ENCODE results near the gene RAPGEF6.

The RAPGEF6 gene

DNA sequence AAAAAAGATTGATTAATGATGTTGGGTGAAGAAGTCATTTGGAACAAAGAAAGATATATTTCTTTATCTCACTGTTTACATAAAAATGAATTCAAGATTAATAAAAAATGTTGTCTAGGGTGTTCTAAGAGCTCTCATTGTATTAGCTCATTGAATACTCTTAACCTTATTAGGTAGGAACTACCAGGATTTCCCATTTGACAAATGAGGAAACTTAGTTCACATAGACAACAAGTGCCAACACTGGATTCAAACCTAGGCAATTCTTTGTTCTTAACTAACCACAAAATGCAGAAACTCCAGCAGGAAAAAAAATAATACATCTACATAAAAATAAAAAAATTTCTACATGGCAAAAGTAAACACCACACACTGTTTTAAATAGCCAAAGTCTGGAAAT, 175.8 kb downstream of the RAPGEF6 start:
- Histone ChIP-seq H3K36me3 (ENCODE audit: control insufficient read depth, insufficient read depth, low read length) (peaks cover 7% of the 10 kb centered on the region), H3K4me3 (ENCODE audit: insufficient read depth, low read depth, low read length) (no peak overlapping the region), H3K9me3 (ENCODE audit: control insufficient read depth, low read length) (no peaks in the 10 kb centered on the region), H3K4me1 (ENCODE audit: control insufficient read depth, insufficient read depth, low read length) (no peaks in the 10 kb centered on the region), H3K27ac (ENCODE audit: insufficient read depth, low read depth, low read length, poor library complexity, severe bottlenecking) (no peak overlapping the region), H3K27me3 (ENCODE audit: control insufficient read depth, insufficient read depth, low read length, poor library complexity, severe bottlenecking) (no peaks in the 10 kb centered on the region)

DNA sequence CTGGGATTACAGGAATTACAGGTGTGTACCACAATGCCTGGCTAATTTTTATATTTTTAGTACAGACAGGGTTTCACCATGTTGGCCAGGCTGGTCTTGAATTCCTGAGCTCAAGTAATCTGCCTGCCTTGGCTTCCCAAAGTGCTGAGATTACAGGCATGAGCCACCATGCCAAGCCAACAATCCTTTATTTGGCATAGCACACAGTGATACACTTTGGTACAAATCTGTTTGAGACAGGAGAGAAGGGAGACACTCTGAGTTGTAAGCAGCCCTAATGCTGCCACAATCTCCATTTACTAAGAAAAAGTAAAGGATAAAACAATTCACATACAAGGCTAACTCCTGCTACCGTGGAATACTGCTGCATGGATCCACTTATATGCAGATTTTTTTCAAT, 177.8 kb downstream of the RAPGEF6 start:
- no peak overlapping the region for H3K4me3 ChIP-seq (ENCODE audit: insufficient read depth, low read depth, low read length)
- no peaks in the 10 kb centered on the region for H3K4me1 ChIP-seq (ENCODE audit: control insufficient read depth, insufficient read depth, low read length)
- H3K27me3 ChIP-seq (ENCODE audit: control insufficient read depth, insufficient read depth, low read length, poor library complexity, severe bottlenecking) = no peaks in the 10 kb centered on the region
- 97 to 98% methylated on average over 1 of the region's 1 CpG for WGBS, 2 experiments
- no peaks in the 10 kb centered on the region for H3K9me3 ChIP-seq (ENCODE audit: control insufficient read depth, low read length)
- H3K36me3 ChIP-seq (ENCODE audit: control insufficient read depth, insufficient read depth, low read length) = peaks cover 7% of the 10 kb centered on the region
- H3K27ac ChIP-seq (ENCODE audit: insufficient read depth, low read depth, low read length, poor library complexity, severe bottlenecking) = no peak overlapping the region

DNA sequence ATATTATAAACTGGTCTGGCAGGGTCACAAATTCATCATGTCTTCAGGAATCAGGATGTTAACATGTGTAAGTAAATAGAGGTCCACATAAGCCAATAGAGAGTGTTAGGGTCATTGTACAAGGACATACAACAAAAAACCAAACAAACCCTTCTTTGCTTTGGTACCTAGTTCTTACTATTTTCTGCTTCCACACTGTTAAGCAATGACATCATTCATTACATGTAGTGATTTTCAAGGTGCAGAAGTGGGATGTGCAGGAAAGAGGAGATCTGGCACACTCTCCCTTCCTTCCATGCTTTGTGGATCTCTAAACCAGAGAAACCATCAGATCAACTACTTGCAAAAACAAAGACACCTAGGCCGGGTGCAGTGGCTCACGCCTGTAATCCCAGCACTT, 184.1 kb downstream of the RAPGEF6 start:
- Histone ChIP-seq H3K4me3 (ENCODE audit: insufficient read depth, low read depth, low read length) (no peak overlapping the region), H3K27me3 (ENCODE audit: control insufficient read depth, insufficient read depth, low read length, poor library complexity, severe bottlenecking) (no peaks in the 10 kb centered on the region), H3K4me1 (ENCODE audit: control insufficient read depth, insufficient read depth, low read length) (no peaks in the 10 kb centered on the region), H3K36me3 (ENCODE audit: control insufficient read depth, insufficient read depth, low read length) (peaks cover 7% of the 10 kb centered on the region), H3K27ac (ENCODE audit: insufficient read depth, low read depth, low read length, poor library complexity, severe bottlenecking) (no peak overlapping the region), H3K9me3 (ENCODE audit: control insufficient read depth, low read length) (no peaks in the 10 kb centered on the region)
- WGBS, 2 experiments = 90% methylated on average over 2 of the region's 2 CpGs

DNA sequence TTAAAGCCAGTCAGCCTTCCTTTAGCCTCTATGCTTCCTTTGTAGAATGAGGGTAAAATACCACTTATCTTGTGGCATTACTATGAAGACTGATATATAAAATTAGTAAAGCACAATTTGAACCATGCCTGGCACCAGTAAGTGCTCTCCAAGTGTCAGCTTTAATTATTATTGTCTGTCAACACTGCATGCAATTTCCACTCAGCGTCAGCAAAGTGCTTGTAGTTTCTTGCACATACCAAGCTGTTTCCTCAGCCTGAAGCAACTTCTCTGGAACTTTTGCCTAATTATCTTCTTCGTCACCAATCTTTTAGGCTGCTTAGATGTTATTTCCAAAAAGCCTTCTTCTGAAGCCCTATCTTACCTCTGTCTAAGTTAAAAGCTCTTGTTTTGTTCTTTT, 193.8 kb downstream of the RAPGEF6 start:
- Histone ChIP-seq H3K4me3 (ENCODE audit: insufficient read depth, low read depth, low read length) (no peak overlapping the region), H3K9me3 (ENCODE audit: control insufficient read depth, low read length) (no peaks in the 10 kb centered on the region), H3K4me1 (ENCODE audit: control insufficient read depth, insufficient read depth, low read length) (no peaks in the 10 kb centered on the region), H3K36me3 (ENCODE audit: control insufficient read depth, insufficient read depth, low read length) (peaks cover 3% of the 10 kb centered on the region), H3K27ac (ENCODE audit: insufficient read depth, low read depth, low read length, poor library complexity, severe bottlenecking) (no peak overlapping the region), H3K27me3 (ENCODE audit: control insufficient read depth, insufficient read depth, low read length, poor library complexity, severe bottlenecking) (no peaks in the 10 kb centered on the region)
- 93 to 94% methylated on average over 2 of the region's 2 CpGs for WGBS, 2 experiments

DNA sequence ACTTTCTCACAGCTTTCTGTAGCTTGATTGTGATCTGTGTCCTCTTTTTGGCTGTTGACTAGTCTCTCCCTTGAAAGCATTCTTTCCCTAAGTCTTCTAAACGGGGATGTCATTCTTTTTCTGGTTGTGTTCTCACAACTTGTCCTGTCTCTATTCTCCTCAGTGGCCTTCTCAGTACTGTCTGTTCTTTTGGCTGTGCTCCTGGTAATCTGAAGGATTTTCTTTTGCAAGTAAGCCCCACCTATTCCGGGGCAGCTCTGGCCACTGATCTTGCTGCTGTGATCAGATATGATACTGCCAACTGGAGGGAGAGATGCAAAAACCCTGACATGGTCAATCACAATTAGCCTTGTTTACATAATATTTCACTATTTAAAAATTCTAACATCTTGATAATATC, 198.9 kb downstream of the RAPGEF6 start:
- Histone ChIP-seq H3K4me3 (ENCODE audit: insufficient read depth, low read depth, low read length) (no peak overlapping the region), H3K27me3 (ENCODE audit: control insufficient read depth, insufficient read depth, low read length, poor library complexity, severe bottlenecking) (no peaks in the 10 kb centered on the region), H3K4me1 (ENCODE audit: control insufficient read depth, insufficient read depth, low read length) (no peaks in the 10 kb centered on the region), H3K9me3 (ENCODE audit: control insufficient read depth, low read length) (no peaks in the 10 kb centered on the region), H3K27ac (ENCODE audit: insufficient read depth, low read depth, low read length, poor library complexity, severe bottlenecking) (no peak overlapping the region), H3K36me3 (ENCODE audit: control insufficient read depth, insufficient read depth, low read length) (peaks cover 10% of the 10 kb centered on the region)
- 87 to 94% methylated on average over 2 of the region's 2 CpGs for WGBS, 2 experiments

DNA sequence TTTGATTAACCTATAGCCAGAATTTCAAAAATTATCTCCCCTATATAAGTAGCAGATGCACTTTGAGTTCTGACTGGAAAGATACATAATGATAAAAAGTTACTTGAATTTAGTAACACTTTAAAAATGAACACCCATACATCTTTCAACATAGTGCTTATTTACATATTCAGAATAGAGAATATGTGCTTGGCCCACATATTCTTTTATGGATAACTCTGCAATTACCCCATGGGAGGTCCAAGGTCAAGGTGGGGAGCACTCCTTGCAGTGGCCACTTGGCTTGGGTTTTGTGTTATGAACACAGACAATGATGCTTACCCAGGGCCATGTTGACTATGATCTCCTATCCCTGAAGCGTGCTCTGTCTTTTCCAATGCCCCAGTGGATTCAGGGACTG, 201.9 kb downstream of the RAPGEF6 start:
- H3K4me3 ChIP-seq (ENCODE audit: insufficient read depth, low read depth, low read length) = no peak overlapping the region
- H3K9me3 ChIP-seq (ENCODE audit: control insufficient read depth, low read length) = no peaks in the 10 kb centered on the region
- WGBS, 2 experiments = 94 to 100% methylated on average over 1 of the region's 1 CpG
- no peak overlapping the region for H3K27ac ChIP-seq (ENCODE audit: insufficient read depth, low read depth, low read length, poor library complexity, severe bottlenecking)
- H3K36me3 ChIP-seq (ENCODE audit: control insufficient read depth, insufficient read depth, low read length) = peaks cover 13% of the 10 kb centered on the region
- no peaks in the 10 kb centered on the region for H3K27me3 ChIP-seq (ENCODE audit: control insufficient read depth, insufficient read depth, low read length, poor library complexity, severe bottlenecking)
- H3K4me1 ChIP-seq (ENCODE audit: control insufficient read depth, insufficient read depth, low read length) = no peaks in the 10 kb centered on the region

DNA sequence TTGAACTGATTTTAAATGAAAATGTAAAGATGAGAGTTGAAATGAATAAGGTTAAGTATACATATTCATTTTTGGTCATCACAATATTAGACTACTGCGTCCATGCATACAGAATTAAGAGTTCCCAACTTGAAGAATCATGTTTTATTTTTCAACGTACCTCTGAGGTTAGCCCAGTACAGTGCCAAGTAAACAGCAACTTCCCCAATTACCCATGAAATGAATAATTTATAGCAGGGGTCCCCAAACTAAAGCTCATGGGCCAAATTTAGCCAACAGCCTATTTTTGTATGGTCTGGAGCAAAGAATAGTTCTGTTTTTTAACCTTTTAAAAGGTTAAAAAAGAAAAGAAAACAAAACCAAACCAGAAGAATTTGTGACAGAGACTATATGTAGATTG, 203.2 kb downstream of the RAPGEF6 start:
- H3K4me1 ChIP-seq (ENCODE audit: control insufficient read depth, insufficient read depth, low read length) = no peaks in the 10 kb centered on the region
- no peak overlapping the region for H3K4me3 ChIP-seq (ENCODE audit: insufficient read depth, low read depth, low read length)
- H3K36me3 ChIP-seq (ENCODE audit: control insufficient read depth, insufficient read depth, low read length) = peaks cover 10% of the 10 kb centered on the region
- H3K27ac ChIP-seq (ENCODE audit: insufficient read depth, low read depth, low read length, poor library complexity, severe bottlenecking) = no peak overlapping the region
- WGBS, 2 experiments = 98 to 100% methylated on average over 2 of the region's 2 CpGs
- H3K27me3 ChIP-seq (ENCODE audit: control insufficient read depth, insufficient read depth, low read length, poor library complexity, severe bottlenecking) = no peaks in the 10 kb centered on the region
- H3K9me3 ChIP-seq (ENCODE audit: control insufficient read depth, low read length) = no peaks in the 10 kb centered on the region

DNA sequence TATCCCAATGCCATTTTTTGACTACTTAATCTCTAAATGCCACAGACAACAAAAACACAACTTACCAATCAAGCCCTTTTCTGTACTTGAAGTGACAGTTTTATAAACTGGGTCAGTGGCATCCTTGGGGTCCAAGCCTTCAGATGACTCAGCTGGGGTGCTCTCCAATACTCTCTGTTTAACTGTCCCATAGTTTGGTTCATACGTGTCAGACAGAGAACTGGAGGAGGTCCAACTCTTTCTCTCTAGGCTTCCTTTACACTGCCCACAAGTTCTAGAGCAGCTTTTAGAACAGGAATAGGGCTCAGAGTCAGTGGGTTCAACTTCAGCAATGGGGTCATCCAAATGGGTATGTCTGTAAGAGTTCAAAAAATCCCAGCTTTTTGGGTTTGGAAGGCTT, 204.2 kb downstream of the RAPGEF6 start:
- no peaks in the 10 kb centered on the region for H3K4me1 ChIP-seq (ENCODE audit: control insufficient read depth, insufficient read depth, low read length)
- 97 to 100% methylated on average over 1 of the region's 1 CpG for WGBS, 2 experiments
- no peaks in the 10 kb centered on the region for H3K27me3 ChIP-seq (ENCODE audit: control insufficient read depth, insufficient read depth, low read length, poor library complexity, severe bottlenecking)
- no peak overlapping the region for H3K4me3 ChIP-seq (ENCODE audit: insufficient read depth, low read depth, low read length)
- H3K36me3 ChIP-seq (ENCODE audit: control insufficient read depth, insufficient read depth, low read length) = peaks cover 10% of the 10 kb centered on the region
- no peaks in the 10 kb centered on the region for H3K9me3 ChIP-seq (ENCODE audit: control insufficient read depth, low read length)
- no peak overlapping the region for H3K27ac ChIP-seq (ENCODE audit: insufficient read depth, low read depth, low read length, poor library complexity, severe bottlenecking)

DNA sequence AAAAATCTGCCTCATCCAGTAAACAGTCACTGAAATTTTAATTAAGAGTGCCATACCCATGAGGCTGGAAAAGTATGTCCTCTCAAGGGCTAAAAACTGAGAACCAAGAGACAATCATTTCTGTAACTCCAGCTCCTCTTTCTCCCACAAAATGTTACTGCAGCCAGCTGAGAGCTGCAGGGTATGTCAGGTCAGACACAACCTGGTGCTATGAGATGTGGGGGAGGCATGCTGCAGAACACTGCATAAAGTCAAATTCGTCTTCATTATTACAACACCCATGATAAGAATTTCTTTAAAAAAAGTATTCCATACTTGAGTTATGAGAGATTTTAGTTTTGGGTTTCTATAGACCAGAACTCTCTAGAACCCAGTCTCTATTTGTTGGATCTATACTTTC, 209.0 kb downstream of the RAPGEF6 start:
- H3K36me3 ChIP-seq (ENCODE audit: control insufficient read depth, insufficient read depth, low read length) = peaks cover 3% of the 10 kb centered on the region
- no peaks in the 10 kb centered on the region for H3K27me3 ChIP-seq (ENCODE audit: control insufficient read depth, insufficient read depth, low read length, poor library complexity, severe bottlenecking)
- H3K27ac ChIP-seq (ENCODE audit: insufficient read depth, low read depth, low read length, poor library complexity, severe bottlenecking) = no peak overlapping the region
- no peaks in the 10 kb centered on the region for H3K9me3 ChIP-seq (ENCODE audit: control insufficient read depth, low read length)
- 80% methylated on average over 1 of the region's 1 CpG; no CpG with 5 or more reads in 1 of the 2 experiments for WGBS, 2 experiments
- H3K4me1 ChIP-seq (ENCODE audit: control insufficient read depth, insufficient read depth, low read length) = no peaks in the 10 kb centered on the region
- no peak overlapping the region for H3K4me3 ChIP-seq (ENCODE audit: insufficient read depth, low read depth, low read length)

DNA sequence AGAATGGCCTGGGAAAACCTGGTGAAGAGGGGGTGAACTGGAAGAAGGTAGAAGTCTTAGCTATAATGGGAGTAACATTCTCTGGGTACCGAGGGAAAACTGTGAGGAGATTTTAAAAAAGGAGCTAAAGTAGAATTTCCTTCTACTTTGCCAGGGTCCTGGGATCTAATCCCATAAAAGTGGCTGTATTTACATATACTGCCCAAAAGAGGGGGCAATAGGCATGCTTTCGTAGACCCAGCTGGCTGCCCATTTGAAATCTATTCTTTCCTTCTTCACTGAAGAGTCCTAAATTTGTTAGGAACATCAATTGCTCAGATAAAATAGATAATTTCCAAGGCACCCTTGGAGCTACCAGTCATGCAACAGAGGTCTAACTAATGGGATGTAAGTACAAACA, 212.0 kb downstream of the RAPGEF6 start:
- Histone ChIP-seq H3K9me3 (ENCODE audit: control insufficient read depth, low read length) (no peaks in the 10 kb centered on the region), H3K27ac (ENCODE audit: insufficient read depth, low read depth, low read length, poor library complexity, severe bottlenecking) (no peak overlapping the region), H3K4me3 (ENCODE audit: insufficient read depth, low read depth, low read length) (no peak overlapping the region), H3K4me1 (ENCODE audit: control insufficient read depth, insufficient read depth, low read length) (no peaks in the 10 kb centered on the region), H3K27me3 (ENCODE audit: control insufficient read depth, insufficient read depth, low read length, poor library complexity, severe bottlenecking) (no peaks in the 10 kb centered on the region), H3K36me3 (ENCODE audit: control insufficient read depth, insufficient read depth, low read length) (no peaks in the 10 kb centered on the region)
- WGBS, 2 experiments = 64 to 77% methylated on average over 2 of the region's 2 CpGs

DNA sequence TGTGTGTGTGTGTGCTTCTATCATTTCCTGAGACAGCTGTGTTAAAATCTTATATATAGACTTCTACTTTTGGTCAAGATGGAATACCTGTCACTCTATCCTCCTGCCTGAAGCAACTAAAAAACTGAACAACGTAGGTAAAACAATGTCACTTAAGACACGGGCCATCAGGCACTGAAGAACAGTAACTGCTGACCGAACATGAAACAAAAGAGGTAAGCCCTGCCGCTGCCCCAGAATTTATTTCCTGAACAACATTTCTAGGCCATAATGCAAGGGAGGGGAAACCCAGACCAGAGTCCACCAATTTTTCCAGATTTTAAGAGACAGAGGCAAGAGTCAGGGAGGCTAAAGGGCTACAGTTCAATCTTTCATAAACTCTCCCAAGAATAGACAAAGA, 215.2 kb downstream of the RAPGEF6 start:
- Histone ChIP-seq H3K4me1 (ENCODE audit: control insufficient read depth, insufficient read depth, low read length) (no peaks in the 10 kb centered on the region), H3K4me3 (ENCODE audit: insufficient read depth, low read depth, low read length) (no peak overlapping the region), H3K9me3 (ENCODE audit: control insufficient read depth, low read length) (no peaks in the 10 kb centered on the region), H3K27ac (ENCODE audit: insufficient read depth, low read depth, low read length, poor library complexity, severe bottlenecking) (no peak overlapping the region), H3K27me3 (ENCODE audit: control insufficient read depth, insufficient read depth, low read length, poor library complexity, severe bottlenecking) (no peaks in the 10 kb centered on the region), H3K36me3 (ENCODE audit: control insufficient read depth, insufficient read depth, low read length) (no peaks in the 10 kb centered on the region)
- 92 to 95% methylated on average over 4 of the region's 4 CpGs for WGBS, 2 experiments
